ENCODE results near the gene ZNF28. TPM values are rescaled to one million over a fixed set of nuclear protein-coding genes. Genes with fewer than 3 reads are reported as not detected.
"Not testable (repeated sequence)": the region's sequence is repeated elsewhere in the genome, so short reads cannot be mapped to it uniquely, and the experiment has no call there.

The ZNF28 gene
- 1 to 10 TPM; 5.2 to 9.1 (median 7.1) TPM for total RNA-seq
- polyA plus RNA-seq = 2.0 TPM
- long read RNA-seq, donor 1, full-length matches to known transcripts = 3 of 19 reads
- long read RNA-seq, donor 1, partial matches to known transcripts = 1 of 19 reads
- long read RNA-seq, donor 1, other reads (novel, unspliced or antisense) = 15 of 19 reads
- long read RNA-seq, donor 2, partial matches to known transcripts = 0 of 4 reads
- long read RNA-seq, donor 2, other reads (novel, unspliced or antisense) = 4 of 4 reads
- long read RNA-seq, donor 3, full-length matches to known transcripts = 9 of 33 reads
- long read RNA-seq, donor 3, partial matches to known transcripts = 3 of 33 reads
- long read RNA-seq, donor 3, other reads (novel, unspliced or antisense) = 21 of 33 reads
- long read RNA-seq, donor 4, full-length matches to known transcripts = 2 of 5 reads
- long read RNA-seq, donor 4, partial matches to known transcripts = 0 of 5 reads
- long read RNA-seq, donor 4, other reads (novel, unspliced or antisense) = 3 of 5 reads

- ATAC-seq = peak; percentile 100
- under 1% methylated on average over 29 of the region's 44 CpGs for WGBS
These were observed at the start of gene ZNF28 for GRCh38 chr19:52821204-52821960. TSS of gene ZNF28 (minus strand) at chr19:52821633. CDS start at chr19:52817958, 3,675 bp downstream.

GRCh38 chr19:52868031-52868430, 46.6 kb upstream of the ZNF28 start:
- H3K27ac ChIP-seq (ENCODE audit: low read length); intact Hi-C loops (cut with DNase I); H3K9me3 ChIP-seq (ENCODE audit: control insufficient read depth, low read length); H3K4me1 ChIP-seq (ENCODE audit: control insufficient read depth, insufficient read depth, low read length); ATAC-seq; H3K27me3 ChIP-seq (ENCODE audit: control insufficient read depth, insufficient read depth); H3K4me3 ChIP-seq (ENCODE audit: low read length); DNase-seq: not testable (repeated sequence)
- 97% methylated on average over 11 of the region's 11 CpGs for WGBS

More at GRCh38 chr19:52821204-52821960, at the start of gene ZNF28:
- peak; percentile 86 to 94 (median 92) for DNase-seq
- H3K27me3 ChIP-seq (ENCODE audit: control insufficient read depth, insufficient read depth); intact Hi-C loops (cut with DNase I); H3K4me1 ChIP-seq (ENCODE audit: control insufficient read depth, insufficient read depth, low read length); H3K9me3 ChIP-seq (ENCODE audit: control insufficient read depth, low read length): not testable (repeated sequence)
- H3K27ac ChIP-seq (ENCODE audit: low read length) = peak within 1 kb of the TSS; percentile 2
- H3K4me3 ChIP-seq (ENCODE audit: low read length) = peak within 1 kb of the TSS; percentile 93

DNA sequence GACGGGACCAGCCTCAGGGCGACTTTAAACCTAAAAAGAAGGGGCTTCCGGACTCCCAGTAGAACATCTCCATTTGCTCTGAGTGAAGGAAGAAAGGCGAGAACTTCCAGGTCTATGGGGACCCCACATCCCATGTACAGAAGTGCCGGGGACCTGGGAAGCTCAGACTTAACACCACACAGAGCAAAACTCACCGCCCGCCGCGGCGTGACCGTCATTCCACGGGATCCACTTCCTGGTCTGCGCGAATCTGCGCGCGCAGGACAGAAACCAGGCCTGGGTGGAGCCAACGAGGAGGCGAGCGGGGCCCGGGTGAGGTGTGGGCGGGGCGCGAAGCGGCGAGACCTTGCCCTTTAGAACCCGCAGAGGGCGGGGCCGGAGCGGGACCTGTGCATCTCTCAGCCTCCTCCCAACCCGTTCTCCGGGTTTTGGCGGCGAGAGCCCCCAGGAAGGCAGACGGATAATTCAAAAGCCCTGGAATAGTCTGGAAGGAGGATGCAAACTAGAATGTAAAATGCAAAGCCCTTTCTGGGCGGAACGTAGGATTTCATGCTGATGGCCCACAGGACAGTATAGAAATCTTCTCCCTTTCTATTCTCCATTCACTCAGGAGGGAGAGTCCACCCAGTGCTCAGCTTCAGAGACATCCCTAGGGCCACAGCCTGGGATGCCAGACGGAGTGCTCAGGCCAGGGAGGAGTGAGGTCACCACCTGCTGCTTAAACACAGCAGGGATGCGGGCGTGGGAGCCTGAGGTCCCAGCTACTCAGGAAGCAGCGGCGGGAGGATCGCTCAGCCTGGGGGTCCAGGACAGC, 36.2 kb upstream of the ZNF28 start, which contains the start of gene ZNF468:
Gene ZNF468 (minus strand): TSS at position 242 of the 814 bp plus-strand sequence. CDS start 3,347 bp downstream, outside the sequence.
- ATAC-seq (peak; percentile 100), DNase-seq (peak; percentile 77 to 90 (median 87))
- Histone ChIP-seq H3K27ac (ENCODE audit: low read length) (peak within 1 kb of the TSS; percentile 38), H3K4me3 (ENCODE audit: low read length) (peak within 1 kb of the TSS; percentile 88)
- H3K9me3 ChIP-seq (ENCODE audit: control insufficient read depth, low read length); intact Hi-C loops (cut with DNase I); H3K27me3 ChIP-seq (ENCODE audit: control insufficient read depth, insufficient read depth); H3K4me1 ChIP-seq (ENCODE audit: control insufficient read depth, insufficient read depth, low read length): not testable (repeated sequence)
- WGBS = 2% methylated on average over 41 of the region's 43 CpGs

- H3K27me3 ChIP-seq (ENCODE audit: control insufficient read depth, insufficient read depth); H3K4me1 ChIP-seq (ENCODE audit: control insufficient read depth, insufficient read depth, low read length); H3K9me3 ChIP-seq (ENCODE audit: control insufficient read depth, low read length); intact Hi-C loops (cut with DNase I): not testable (repeated sequence)
- peak overlapping the region; percentile 12 for H3K27ac ChIP-seq (ENCODE audit: low read length)
- peak in 1 of 3 donors; percentile 20 for DNase-seq
- peak overlapping the region; percentile 88 for H3K4me3 ChIP-seq (ENCODE audit: low read length)
- ATAC-seq = peak in 1 of 2 donors; percentile 52
- 4% methylated on average over 23 of the region's 31 CpGs for WGBS
These were observed 35.3 kb upstream of the ZNF28 start for GRCh38 chr19:52856540-52857377.

DNA sequence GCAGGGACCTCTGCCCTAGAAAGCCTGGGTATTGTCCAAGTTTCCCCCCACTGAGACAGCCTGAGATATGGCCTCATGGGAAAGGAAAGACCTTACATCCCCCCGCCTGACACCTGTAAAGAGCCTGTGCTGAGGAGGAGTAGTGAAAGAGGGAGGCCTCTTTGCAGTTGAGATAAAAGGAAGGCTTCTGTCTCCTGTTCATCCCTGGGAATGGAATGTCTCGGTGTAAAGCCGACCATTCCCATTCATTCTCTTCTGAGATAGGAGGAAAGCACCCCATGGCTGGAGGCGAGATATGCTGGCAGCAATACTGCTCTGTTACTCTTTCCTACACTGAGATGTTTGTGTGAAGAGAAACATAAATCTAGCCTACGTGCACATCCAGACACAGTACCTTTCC, 25.9 kb upstream of the ZNF28 start:
- H3K4me1 ChIP-seq (ENCODE audit: control insufficient read depth, insufficient read depth, low read length); H3K9me3 ChIP-seq (ENCODE audit: control insufficient read depth, low read length); H3K27ac ChIP-seq (ENCODE audit: low read length); intact Hi-C loops (cut with DNase I); ATAC-seq; H3K27me3 ChIP-seq (ENCODE audit: control insufficient read depth, insufficient read depth); DNase-seq; H3K4me3 ChIP-seq (ENCODE audit: low read length): not testable (repeated sequence)
- WGBS = 64% methylated on average over 5 of the region's 5 CpGs

GRCh38 chr19:52840825-52841465, 19.5 kb upstream of the ZNF28 start:
- intact Hi-C loops (cut with DNase I); DNase-seq; H3K9me3 ChIP-seq (ENCODE audit: control insufficient read depth, low read length); H3K27ac ChIP-seq (ENCODE audit: low read length); H3K27me3 ChIP-seq (ENCODE audit: control insufficient read depth, insufficient read depth); ATAC-seq; H3K4me3 ChIP-seq (ENCODE audit: low read length); H3K4me1 ChIP-seq (ENCODE audit: control insufficient read depth, insufficient read depth, low read length): not testable (repeated sequence)
- WGBS = 98% methylated on average over 10 of the region's 10 CpGs

- H3K4me3 ChIP-seq (ENCODE audit: low read length); DNase-seq; H3K4me1 ChIP-seq (ENCODE audit: control insufficient read depth, insufficient read depth, low read length); H3K27me3 ChIP-seq (ENCODE audit: control insufficient read depth, insufficient read depth); H3K9me3 ChIP-seq (ENCODE audit: control insufficient read depth, low read length); H3K27ac ChIP-seq (ENCODE audit: low read length); intact Hi-C loops (cut with DNase I); ATAC-seq: not testable (repeated sequence)
- 60% methylated on average over 1 of the region's 1 CpG for WGBS
These were observed 12.9 kb upstream of the ZNF28 start for GRCh38 chr19:52834289-52834688.

GRCh38 chr19:52833541-52833940, 12.1 kb upstream of the ZNF28 start:
- H3K4me3 ChIP-seq (ENCODE audit: low read length); H3K27ac ChIP-seq (ENCODE audit: low read length); DNase-seq; ATAC-seq; H3K9me3 ChIP-seq (ENCODE audit: control insufficient read depth, low read length); H3K4me1 ChIP-seq (ENCODE audit: control insufficient read depth, insufficient read depth, low read length); intact Hi-C loops (cut with DNase I); H3K27me3 ChIP-seq (ENCODE audit: control insufficient read depth, insufficient read depth): not testable (repeated sequence)
- 71% methylated on average over 5 of the region's 5 CpGs for whole genome bisulfite sequencing

- ATAC-seq; H3K4me3 ChIP-seq (ENCODE audit: low read length); H3K27ac ChIP-seq (ENCODE audit: low read length); H3K27me3 ChIP-seq (ENCODE audit: control insufficient read depth, insufficient read depth); H3K4me1 ChIP-seq (ENCODE audit: control insufficient read depth, insufficient read depth, low read length); H3K9me3 ChIP-seq (ENCODE audit: control insufficient read depth, low read length); DNase-seq; intact Hi-C loops (cut with DNase I): not testable (repeated sequence)
- 95% methylated on average over 7 of the region's 7 CpGs for WGBS
These were observed 8.4 kb upstream of the ZNF28 start for GRCh38 chr19:52829866-52830265.

Measured in right cardiac atrium (tissue), 5 donors.